PC-3 (cell line): Measurements from ENCODE around the gene LARP7. TPM values are rescaled to one million over a fixed set of nuclear protein-coding genes. Genes with fewer than 3 reads are reported as not detected.
"Not testable (repeated sequence)": the region's sequence is repeated elsewhere in the genome, so short reads cannot be mapped to it uniquely, and the experiment has no call there.

ENCODE experiments used
- ATAC-seq: fragments of 200-7000 bp; cut with Tn5 transposase; 2 replicates; pipeline ENCODE4 v1.9.1; 2020; ENCODE audit warnings: mild to moderate bottlenecking, moderate library complexity
- BruUV-seq: library from RNA; stranded (reverse); fragments of 400-500 nt; replicated peaks from 2 replicates; lab custom pipeline; 2021; lab: Mats Ljungman, UMichigan
- CTCF ChIA-PET: fragments of 300-600 bp; sonication (Branson Sonifier 250); formaldehyde crosslinking; loops from one replicate; lab custom pipeline; 2022; ENCODE audit warnings: antibody characterized with exemption; lab: Charles Lee
- POLR2A ChIA-PET: fragments of 300-600 bp; sonication (Branson Sonifier 250); formaldehyde crosslinking; loops from one replicate; lab custom pipeline; 2022; ENCODE audit warnings: antibody characterized with exemption; ENCODE audit not compliant: unreplicated experiment; lab: Charles Lee
- DNase-seq: peaks from one replicate; pipeline ENCODE4 v3.0.0-alpha.2; 2015
- H2AFZ ChIP-seq: fragments of 300-600 bp; sonication (generic); 2 replicates; pipeline ENCODE4 v1.6.0; 2016; ENCODE audit warnings: antibody characterized with exemption, low read length
- H3F3A ChIP-seq: fragments of 300-600 bp; sonication (generic); one replicate; pipeline ENCODE4 v1.6.0; 2017; ENCODE audit warnings: antibody characterized with exemption, low read length, control low read depth, mild to moderate bottlenecking; ENCODE audit not compliant: unreplicated experiment
- H3K27ac ChIP-seq: fragments of 300-600 bp; sonication (generic); 2 replicates; pipeline ENCODE4 v1.5.1; 2016; ENCODE audit warnings: mild to moderate bottlenecking, low read length
- H3K27me3 ChIP-seq: fragments of 300-600 bp; sonication (generic); 2 replicates; pipeline ENCODE4 v1.6.1; 2016; ENCODE audit warnings: low read length, mixed read lengths
- H3K36me3 ChIP-seq: fragments of 300-600 bp; sonication (generic); 2 replicates; pipeline ENCODE4 v1.6.1; 2016; ENCODE audit warnings: low read depth, mixed run types, low read length, mixed read lengths
- H3K4me1 ChIP-seq: fragments of 300-600 bp; sonication (generic); 2 replicates; pipeline ENCODE4 v1.5.1; 2016; ENCODE audit warnings: low read length; ENCODE audit not compliant: insufficient read depth
- H3K4me2 ChIP-seq: fragments of 300-600 bp; sonication (generic); 2 replicates; pipeline ENCODE4 v1.6.0; 2016; ENCODE audit warnings: low read length
- H3K4me3 ChIP-seq: fragments of 300-600 bp; sonication (generic); 2 replicates; pipeline ENCODE4 v1.5.1; 2016; ENCODE audit warnings: mild to moderate bottlenecking, low read length, mixed read lengths
- H3K79me2 ChIP-seq: fragments of 300-600 bp; sonication (generic); 2 replicates; pipeline ENCODE4 v1.6.1; 2017; ENCODE audit warnings: low read length, mixed read lengths
- H3K9ac ChIP-seq: fragments of 300-600 bp; sonication (generic); 2 replicates; pipeline ENCODE4 v1.6.0; 2016; ENCODE audit warnings: mild to moderate bottlenecking, low read length
- H3K9me2 ChIP-seq: fragments of 300-600 bp; sonication (generic); replicated peaks from 2 replicates; pipeline ENCODE4 v1.6.1; 2016; ENCODE audit warnings: mixed run types, low read length, mixed read lengths
- H3K9me3 ChIP-seq: fragments of 300-600 bp; sonication (generic); 2 replicates; pipeline ENCODE4 v1.6.1; 2016; ENCODE audit warnings: low read length, mixed read lengths
- H4K20me1 ChIP-seq: fragments of 300-600 bp; sonication (generic); 2 replicates; pipeline ENCODE4 v1.6.1; 2016; ENCODE audit warnings: low read length, mixed read lengths
- EZH2 ChIP-seq: fragments of 300-600 bp; sonication (generic); IDR thresholded peaks from one replicate; pipeline ENCODE4 v1.6.1; 2017; ENCODE audit warnings: antibody characterized with exemption, mild to moderate bottlenecking, low read length; ENCODE audit not compliant: unreplicated experiment
- EZH2phosphoT487 ChIP-seq: fragments of 300-600 bp; sonication (generic); IDR thresholded peaks from 2 replicates; pipeline ENCODE4 v1.6.1; 2018; ENCODE audit warnings: mild to moderate bottlenecking, antibody characterized with exemption, low read length, borderline replicate concordance
- intact Hi-C: fragments of 100-400 bp; cut with micrococcal nuclease; formaldehyde crosslinking; loops from 2 replicates; pipeline ENCODE4 v1.9.0; 2023
- total RNA-seq: library from RNA; depleted of rRNA; stranded (reverse); fragments of >200 nt; gene quantifications from 2 replicates; pipeline ENCODE4 v1.2.3, GENCODE V29; 2014
- TF ChIP-seq, protein P1 (sequence below): fragments of 300-600 bp; sonication (generic); conservative IDR thresholded peaks from 2 replicates; pipeline ENCODE4 v1.5.1; 2017; ENCODE audit warnings: antibody characterized with exemption, low read depth, mild to moderate bottlenecking, low read length

The LARP7 gene
- total RNA-seq, 1 experiment from 2014 or later: 17.1 TPM

DNA sequence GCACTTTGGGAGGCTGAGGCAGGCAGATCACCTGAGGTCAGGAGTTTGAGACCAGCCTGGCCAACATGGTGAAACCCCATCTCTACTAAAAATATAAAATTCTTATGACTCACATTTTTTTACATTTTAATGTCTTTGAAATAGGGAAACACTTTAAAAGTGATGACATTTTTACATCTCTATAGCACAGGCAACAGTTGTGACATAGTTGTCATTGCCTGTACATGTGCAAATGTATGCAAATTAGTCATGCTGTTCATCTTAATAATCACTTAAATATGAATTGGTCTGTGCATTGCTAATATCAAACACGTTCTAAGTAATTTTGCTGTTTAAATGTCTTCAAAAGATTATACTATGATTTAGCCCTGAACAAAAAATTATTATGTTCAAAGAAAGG is 42.0 kb upstream of the LARP7 start:
- H3K9me3 ChIP-seq: no peaks in the 10 kb centered on the region
- H2AFZ ChIP-seq: no peak overlapping the region
- ATAC-seq (no peak), DNase-seq (no peak)
- H3K4me2 ChIP-seq: no peak overlapping the region
- ChIA-PET POLR2A (no interaction called here), CTCF (no interaction called here)
- H3K9ac ChIP-seq: no peak overlapping the region
- H3F3A ChIP-seq: no peaks in the 10 kb centered on the region
- no peak overlapping the region for H3K27ac ChIP-seq
- intact Hi-C loops: no loop called here
- no peaks in the 10 kb centered on the region for H3K36me3 ChIP-seq
- H4K20me1 ChIP-seq: no peaks in the 10 kb centered on the region
- H3K9me2 ChIP-seq: no peaks in the 10 kb centered on the region
- H3K4me1 ChIP-seq: no peaks in the 10 kb centered on the region
- TF ChIP-seq EZH2 (no peak), EZH2phosphoT487 (no peak)
- TF ChIP-seq, protein P1, sequence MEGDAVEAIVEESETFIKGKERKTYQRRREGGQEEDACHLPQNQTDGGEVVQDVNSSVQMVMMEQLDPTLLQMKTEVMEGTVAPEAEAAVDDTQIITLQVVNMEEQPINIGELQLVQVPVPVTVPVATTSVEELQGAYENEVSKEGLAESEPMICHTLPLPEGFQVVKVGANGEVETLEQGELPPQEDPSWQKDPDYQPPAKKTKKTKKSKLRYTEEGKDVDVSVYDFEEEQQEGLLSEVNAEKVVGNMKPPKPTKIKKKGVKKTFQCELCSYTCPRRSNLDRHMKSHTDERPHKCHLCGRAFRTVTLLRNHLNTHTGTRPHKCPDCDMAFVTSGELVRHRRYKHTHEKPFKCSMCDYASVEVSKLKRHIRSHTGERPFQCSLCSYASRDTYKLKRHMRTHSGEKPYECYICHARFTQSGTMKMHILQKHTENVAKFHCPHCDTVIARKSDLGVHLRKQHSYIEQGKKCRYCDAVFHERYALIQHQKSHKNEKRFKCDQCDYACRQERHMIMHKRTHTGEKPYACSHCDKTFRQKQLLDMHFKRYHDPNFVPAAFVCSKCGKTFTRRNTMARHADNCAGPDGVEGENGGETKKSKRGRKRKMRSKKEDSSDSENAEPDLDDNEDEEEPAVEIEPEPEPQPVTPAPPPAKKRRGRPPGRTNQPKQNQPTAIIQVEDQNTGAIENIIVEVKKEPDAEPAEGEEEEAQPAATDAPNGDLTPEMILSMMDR: no peak
- H3K79me2 ChIP-seq: no peaks in the 10 kb centered on the region
- BruUV-seq: no TSS peak
- H3K27me3 ChIP-seq: no peaks in the 10 kb centered on the region
- H3K4me3 ChIP-seq: no peak overlapping the region

DNA sequence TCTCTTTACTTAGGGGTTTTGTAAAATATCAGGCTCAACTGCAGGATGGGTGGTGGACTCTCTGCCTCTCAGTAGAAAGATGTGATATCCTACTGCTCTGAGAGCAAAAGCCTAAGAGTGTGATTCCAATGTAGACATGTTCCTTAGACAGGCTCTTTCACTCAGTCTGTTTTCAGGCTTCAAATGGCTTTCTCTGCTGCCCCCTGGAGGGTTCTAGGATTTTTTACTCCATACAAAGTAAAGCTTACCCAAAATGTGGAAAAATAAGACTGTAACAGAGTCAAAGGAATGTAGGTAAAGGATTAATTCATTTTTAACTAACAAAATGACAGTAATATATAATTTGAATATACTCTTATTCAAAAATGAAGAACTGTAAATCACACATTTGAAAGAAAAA is 32.4 kb upstream of the LARP7 start:
- ATAC-seq (peak; percentile 88), DNase-seq (peak; percentile 55)
- Histone ChIP-seq H3K9me2 (no peaks in the 10 kb centered on the region), H3K27ac (no peak overlapping the region), H3K9ac (no peak overlapping the region), H3F3A (no peaks in the 10 kb centered on the region), H3K4me1 (no peaks in the 10 kb centered on the region), H3K4me2 (no peak overlapping the region), H3K4me3 (no peak overlapping the region), H4K20me1 (no peaks in the 10 kb centered on the region), H3K36me3 (peaks cover 5% of the 10 kb centered on the region; the same call in 1 of the 2 replicates), H3K9me3 (no peaks in the 10 kb centered on the region), H2AFZ (no peak overlapping the region), H3K79me2 (no peaks in the 10 kb centered on the region), H3K27me3 (no peaks in the 10 kb centered on the region)
- no TSS peak for BruUV-seq
- CTCF ChIA-PET: no interaction called here
- POLR2A ChIA-PET: interaction anchor here (0.6 kb wide), 2 partner anchors 11 to 160 kb away, joined by 3 to 8 read pairs; no protein-coding TSS in a partner anchor
- intact Hi-C loops: loop anchor here (1.0 to 5.0 kb wide), 3 partner anchors 80 to 276 kb away; no protein-coding TSS in a partner anchor
- TF ChIP-seq, protein P1: peak; percentile 64
- no peak for TF ChIP-seq EZH2

- H3K27me3 ChIP-seq, POLR2A ChIA-PET, intact Hi-C loops, H3K79me2 ChIP-seq, H2AFZ ChIP-seq, CTCF ChIA-PET, BruUV-seq, H3K4me2 ChIP-seq, ATAC-seq, DNase-seq, H3F3A ChIP-seq, H3K4me1 ChIP-seq, H3K36me3 ChIP-seq, H4K20me1 ChIP-seq, H3K9me3 ChIP-seq, H3K27ac ChIP-seq, H3K4me3 ChIP-seq, H3K9ac ChIP-seq, H3K9me2 ChIP-seq: not testable (repeated sequence)
These were observed 24.1 kb upstream of the LARP7 start for GRCh38 chr4:112612814-112613213.
